Uterus (tissue), 2 donors: ENCODE measurements around the gene ADD1.

ENCODE experiments used
- POLR2A ChIP-seq, 2 donors: fragments of 450-650 bp; IDR thresholded peaks; one replicate each; pipeline ENCODE4 v1.6.1; 2016; ENCODE audit warnings: antibody characterized with exemption in 2 of 2, mild to moderate bottlenecking in 1 of 2, moderate library complexity in 1 of 2
- TF ChIP-seq, protein P1 (sequence below), 4 experiments: fragments of 200-600 bp in 2 of 4; fragments of 450-650 bp in 2 of 4; sonication (generic) in 2 of 4; IDR thresholded peaks; one replicate each; pipeline ENCODE4 v1.5.1; 2016 to 2019; ENCODE audit warnings: antibody characterized with exemption in 4 of 4, mild to moderate bottlenecking in 2 of 4, moderate library complexity in 1 of 4

DNA sequence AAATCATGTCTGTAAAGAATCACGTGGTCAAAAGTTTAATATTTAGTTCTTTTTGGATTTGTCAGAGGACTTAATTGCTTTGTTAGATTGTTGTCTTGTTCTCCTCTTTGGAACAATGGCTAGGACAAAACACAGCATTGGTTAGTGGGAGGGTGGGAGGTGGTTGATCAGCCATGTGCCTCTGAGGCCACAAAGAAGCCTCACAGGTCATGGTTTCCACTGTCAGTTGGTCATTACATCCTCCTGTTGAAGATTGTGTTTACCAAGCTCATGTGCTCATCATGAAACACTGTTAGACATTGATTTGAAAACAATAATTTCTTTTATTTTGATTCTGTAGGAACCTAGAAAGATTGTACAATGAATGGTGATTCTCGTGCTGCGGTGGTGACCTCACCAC lies 31.9 kb downstream of the ADD1 start:
- TF ChIP-seq, protein P1, sequence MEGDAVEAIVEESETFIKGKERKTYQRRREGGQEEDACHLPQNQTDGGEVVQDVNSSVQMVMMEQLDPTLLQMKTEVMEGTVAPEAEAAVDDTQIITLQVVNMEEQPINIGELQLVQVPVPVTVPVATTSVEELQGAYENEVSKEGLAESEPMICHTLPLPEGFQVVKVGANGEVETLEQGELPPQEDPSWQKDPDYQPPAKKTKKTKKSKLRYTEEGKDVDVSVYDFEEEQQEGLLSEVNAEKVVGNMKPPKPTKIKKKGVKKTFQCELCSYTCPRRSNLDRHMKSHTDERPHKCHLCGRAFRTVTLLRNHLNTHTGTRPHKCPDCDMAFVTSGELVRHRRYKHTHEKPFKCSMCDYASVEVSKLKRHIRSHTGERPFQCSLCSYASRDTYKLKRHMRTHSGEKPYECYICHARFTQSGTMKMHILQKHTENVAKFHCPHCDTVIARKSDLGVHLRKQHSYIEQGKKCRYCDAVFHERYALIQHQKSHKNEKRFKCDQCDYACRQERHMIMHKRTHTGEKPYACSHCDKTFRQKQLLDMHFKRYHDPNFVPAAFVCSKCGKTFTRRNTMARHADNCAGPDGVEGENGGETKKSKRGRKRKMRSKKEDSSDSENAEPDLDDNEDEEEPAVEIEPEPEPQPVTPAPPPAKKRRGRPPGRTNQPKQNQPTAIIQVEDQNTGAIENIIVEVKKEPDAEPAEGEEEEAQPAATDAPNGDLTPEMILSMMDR (IDR thresholded peaks at IDR 0.05): no peak
- no peak for TF ChIP-seq POLR2A (IDR thresholded peaks at IDR 0.05)
